Panc1 (cell line): ENCODE results near the gene CDKAL1. TPM values are rescaled to one million over a fixed set of nuclear protein-coding genes. Genes with fewer than 3 reads are reported as not detected.

ENCODE experiments used
- ATAC-seq: fragments of 200-7000 bp; cut with Tn5 transposase; 2 replicates; pipeline ENCODE4 v1.9.1; 2020; ENCODE audit warnings: mild to moderate bottlenecking, moderate library complexity
- BruUV-seq: library from RNA; stranded (reverse); fragments of 400-500 nt; replicated peaks from 2 replicates; lab custom pipeline; 2021; lab: Mats Ljungman, UMichigan
- CTCF ChIA-PET: fragments of 300-600 bp; sonication (Branson Sonifier 250); formaldehyde crosslinking; loops from one replicate; lab custom pipeline; 2022; ENCODE audit warnings: antibody characterized with exemption; lab: Charles Lee
- POLR2A ChIA-PET: fragments of 300-600 bp; sonication (Branson Sonifier 250); formaldehyde crosslinking; loops from one replicate; lab custom pipeline; 2022; ENCODE audit warnings: antibody characterized with exemption; lab: Charles Lee
- DNase-seq: peaks from one replicate; pipeline ENCODE4 v3.0.0-alpha.2; 2010; ENCODE audit warnings: low read depth, low spot score
- H3K27ac ChIP-seq: 2 replicates; pipeline ENCODE4 v1.5.1; 2011; ENCODE audit warnings: mild to moderate bottlenecking, low read length, inconsistent platforms
- H3K27me3 ChIP-seq: fragments of 200-500 bp; sonication (Bioruptor generic); 2 replicates; pipeline ENCODE4 v1.6.0; 2014; ENCODE audit warnings: low read length, inconsistent platforms; ENCODE audit not compliant: control insufficient read depth, insufficient read depth
- H3K36me3 ChIP-seq: fragments of 200-500 bp; sonication (Bioruptor generic); 2 replicates; pipeline ENCODE4 v1.5.1; 2014; ENCODE audit warnings: inconsistent platforms, mild to moderate bottlenecking, low read length, moderate library complexity; ENCODE audit not compliant: control insufficient read depth, insufficient read depth
- H3K4me1 ChIP-seq: 2 replicates; pipeline ENCODE4 v1.5.1; 2011; ENCODE audit warnings: inconsistent platforms, mild to moderate bottlenecking, low read length, moderate library complexity; ENCODE audit not compliant: control insufficient read depth, insufficient read depth
- H3K4me3 ChIP-seq, 2 experiments: 2 replicates each; pipeline ENCODE4 v1.5.1; 2011 to 2012; ENCODE audit warnings: low read depth in 2 of 2, low read length in 2 of 2, mild to moderate bottlenecking in 2 of 2, inconsistent platforms in 1 of 2, moderate library complexity in 1 of 2
- H3K9me3 ChIP-seq: fragments of 200-500 bp; sonication (Bioruptor generic); 2 replicates; pipeline ENCODE4 v1.5.1; 2014; ENCODE audit warnings: low read depth, mild to moderate bottlenecking, inconsistent platforms, low read length, moderate library complexity; ENCODE audit not compliant: control insufficient read depth, insufficient read depth
- CTCF ChIP-seq: fragments of 450-650 bp; IDR thresholded peaks from 2 replicates; pipeline ENCODE4 v1.5.1; 2017; ENCODE audit warnings: mild to moderate bottlenecking
- POLR2AphosphoS5 ChIP-seq: IDR thresholded peaks from 2 replicates; pipeline ENCODE4 v1.6.1; 2012; ENCODE audit warnings: mild to moderate bottlenecking, low read depth, low read length, moderate library complexity
- REST ChIP-seq, 2 experiments: IDR thresholded peaks; 2 replicates each; pipeline ENCODE4 v1.6.1; 2011 to 2012; ENCODE audit warnings: low read depth in 2 of 2, control low read depth in 1 of 2, low read length in 1 of 2, mild to moderate bottlenecking in 1 of 2, moderate library complexity in 1 of 2; ENCODE audit not compliant: insufficient read depth in 1 of 2
- SIN3A ChIP-seq: IDR thresholded peaks from 2 replicates; pipeline ENCODE4 v1.6.1; 2012; ENCODE audit warnings: low read depth, mild to moderate bottlenecking, low read length, moderate library complexity, borderline replicate concordance; ENCODE audit not compliant: insufficient read depth
- TCF7L2 ChIP-seq: IDR thresholded peaks from 2 replicates; pipeline ENCODE4 v1.6.1; 2011; ENCODE audit warnings: mild to moderate bottlenecking, low read depth, low read length, inconsistent platforms
- in situ Hi-C: cut with HindIII; loops from 2 replicates; pipeline ENCODE4 v1.10.0; 2016; ENCODE audit warnings: low sequenced_read_pairs, low pct_unique_long_range_greater_than_20kb
- intact Hi-C: fragments of 100-400 bp; cut with micrococcal nuclease; formaldehyde crosslinking; loops from one replicate; pipeline ENCODE4 v1.10.0; 2022; ENCODE audit not compliant: unreplicated experiment
- total RNA-seq: library from RNA; stranded (reverse); gene quantifications from one replicate; pipeline ENCODE4 v1.2.1, GENCODE V29; 2021; ENCODE audit not compliant: unreplicated experiment

CDKAL1 gene
- total RNA-seq, 1 experiment from 2014 or later: 14.5 TPM

- in situ Hi-C loops (no loop called here), intact Hi-C loops (no loop called here)
- no peak overlapping the region for H3K4me3 ChIP-seq
- no peaks in the 10 kb centered on the region for H3K36me3 ChIP-seq
- BruUV-seq: no TSS peak
- H3K9me3 ChIP-seq: no peaks in the 10 kb centered on the region
- ChIA-PET CTCF (no interaction called here), POLR2A (no interaction called here)
- H3K27me3 ChIP-seq: no peaks in the 10 kb centered on the region
- no peak overlapping the region for H3K27ac ChIP-seq
- H3K4me1 ChIP-seq: no peaks in the 10 kb centered on the region
- ATAC-seq (no peak), DNase-seq (no peak)
- TF ChIP-seq TCF7L2 (no peak), SIN3A (no peak)
Observed at GRCh38 chr6:21182589-21182988, 648.3 kb downstream of the CDKAL1 start.

GRCh38 chr6:21185861-21186478, 651.7 kb downstream of the CDKAL1 start:
- no peak overlapping the region for H3K27ac ChIP-seq
- no peak for DNase-seq
- H3K27me3 ChIP-seq: no peaks in the 10 kb centered on the region
- H3K4me1 ChIP-seq: no peaks in the 10 kb centered on the region
- POLR2A ChIA-PET: no interaction called here
- in situ Hi-C loops (no loop called here), intact Hi-C loops (no loop called here)
- CTCF ChIA-PET: no interaction called here
- TF ChIP-seq SIN3A (no peak), REST (IDR thresholded peaks at IDR 0.05; ENCODE audit: insufficient read depth in 1 of 2, low read depth in 2 of 2, low read length in 1 of 2) (no peak), CTCF (no peak), POLR2AphosphoS5 (no peak), TCF7L2 (no peak)
- H3K9me3 ChIP-seq: no peaks in the 10 kb centered on the region
- no TSS peak for BruUV-seq
- ATAC-seq: no peak
- no peaks in the 10 kb centered on the region for H3K36me3 ChIP-seq
- H3K4me3 ChIP-seq: no peak overlapping the region

GRCh38 chr6:21186479-21187055, 652.3 kb downstream of the CDKAL1 start:
- no peaks in the 10 kb centered on the region for H3K36me3 ChIP-seq

More at GRCh38 chr6:21186479-21187055, 652.3 kb downstream of the CDKAL1 start:
- TF ChIP-seq CTCF (no peak), REST (IDR thresholded peaks at IDR 0.05; ENCODE audit: insufficient read depth in 1 of 2, low read depth in 2 of 2, low read length in 1 of 2) (no peak), SIN3A (no peak), TCF7L2 (no peak), POLR2AphosphoS5 (no peak)
- Histone ChIP-seq H3K9me3 (no peaks in the 10 kb centered on the region), H3K27me3 (no peaks in the 10 kb centered on the region), H3K4me1 (no peaks in the 10 kb centered on the region), H3K4me3 (no peak overlapping the region), H3K27ac (no peak overlapping the region)
- intact Hi-C loops: no loop called here
- ChIA-PET CTCF (interaction anchor here (0.6 kb wide), 1 partner anchor 846 kb away, joined by 9 read pairs; no protein-coding TSS in a partner anchor), POLR2A (no interaction called here)
- BruUV-seq: no TSS peak
- ATAC-seq (no peak), DNase-seq (no peak)
- in situ Hi-C loops: no loop called here
